HUES64 (cell line): ENCODE data around the gene RNF17.

Experiments
- H3K27ac ChIP-seq: 2 replicates; pipeline ENCODE4 v1.7.0; 2013; ENCODE audit warnings: low read depth, low read length, inconsistent platforms
- H3K27me3 ChIP-seq: 2 replicates; pipeline ENCODE4 v1.6.1; 2013; ENCODE audit warnings: mild to moderate bottlenecking, low read length; ENCODE audit not compliant: insufficient read depth
- H3K36me3 ChIP-seq: 2 replicates; pipeline ENCODE4 v1.6.1; 2013; ENCODE audit warnings: mild to moderate bottlenecking, low read length; ENCODE audit not compliant: insufficient read depth
- H3K4me1 ChIP-seq: 2 replicates; pipeline ENCODE4 v1.6.1; 2013; ENCODE audit warnings: mild to moderate bottlenecking, low read length, moderate library complexity; ENCODE audit not compliant: insufficient read depth
- H3K4me3 ChIP-seq: 2 replicates; pipeline ENCODE4 v1.5.1; 2013; ENCODE audit warnings: mild to moderate bottlenecking, low read length, moderate library complexity
- H3K9ac ChIP-seq: 2 replicates; pipeline ENCODE4 v1.6.1; 2013; ENCODE audit warnings: mild to moderate bottlenecking, low read depth, low read length
- H3K9me3 ChIP-seq: 2 replicates; pipeline ENCODE4 v1.6.1; 2013; ENCODE audit warnings: low read depth, low read length; ENCODE audit not compliant: insufficient read depth
- WGBS: fragments of 150-250, 120-280 bp; methylation state at CpG from one replicate; pipeline ENCODE4 v1.1.7; 2013; ENCODE audit warnings: missing lambda C conversion rate; 5-methylcytosine and 5-hydroxymethylcytosine counted together

Gene RNF17

DNA sequence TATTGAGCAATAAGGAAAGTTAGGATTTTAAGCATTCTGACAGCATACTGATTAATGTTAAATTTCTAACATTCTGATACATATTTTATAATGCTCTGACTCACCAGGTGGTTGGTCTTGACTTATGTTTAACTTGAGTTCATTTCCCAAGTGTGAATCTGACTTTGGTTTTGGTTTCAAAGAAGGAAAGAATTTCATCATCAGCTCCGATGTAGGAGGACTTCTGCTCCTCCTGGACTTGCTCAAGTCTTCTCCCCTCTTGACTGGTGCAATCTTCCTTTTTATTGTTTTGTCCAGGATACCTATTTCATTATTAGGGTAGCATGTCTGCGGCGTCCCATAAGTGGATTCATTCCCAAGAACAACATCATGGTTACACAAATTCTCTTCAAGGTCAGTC, 141.3 kb downstream of the RNF17 start:
- 97% methylated on average over 3 of the region's 3 CpGs for WGBS
- Histone ChIP-seq H3K36me3 (peaks cover 95% of the 10 kb centered on the region), H3K27ac (no peak overlapping the region), H3K27me3 (no peaks in the 10 kb centered on the region), H3K4me3 (no peak overlapping the region), H3K9me3 (no peaks in the 10 kb centered on the region), H3K9ac (no peak overlapping the region), H3K4me1 (no peaks in the 10 kb centered on the region)

DNA sequence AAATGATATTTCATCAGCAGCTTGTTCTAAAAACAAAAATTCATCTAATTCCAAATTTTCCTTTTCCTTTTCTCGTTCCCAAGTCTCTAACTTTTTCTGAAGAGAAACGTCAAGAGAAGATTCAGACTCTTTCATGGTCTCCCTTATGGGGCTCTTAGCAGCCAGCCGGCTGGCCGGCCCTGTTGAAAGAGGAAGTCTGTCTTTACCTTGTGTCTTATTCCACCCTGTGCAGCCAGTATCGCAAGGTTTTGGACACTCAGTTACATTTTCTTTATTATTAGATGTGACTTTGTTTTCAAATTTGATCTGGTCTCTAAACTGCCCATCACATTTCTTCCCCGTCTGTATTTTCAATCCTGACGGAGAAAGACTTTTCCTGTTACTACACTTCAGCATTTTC, 142.3 kb downstream of the RNF17 start:
- WGBS = 97% methylated on average over 6 of the region's 7 CpGs
- Histone ChIP-seq H3K9me3 (no peaks in the 10 kb centered on the region), H3K9ac (no peak overlapping the region), H3K4me3 (no peak overlapping the region), H3K4me1 (no peaks in the 10 kb centered on the region), H3K36me3 (peaks cover 95% of the 10 kb centered on the region), H3K27me3 (no peaks in the 10 kb centered on the region), H3K27ac (no peak overlapping the region)

DNA sequence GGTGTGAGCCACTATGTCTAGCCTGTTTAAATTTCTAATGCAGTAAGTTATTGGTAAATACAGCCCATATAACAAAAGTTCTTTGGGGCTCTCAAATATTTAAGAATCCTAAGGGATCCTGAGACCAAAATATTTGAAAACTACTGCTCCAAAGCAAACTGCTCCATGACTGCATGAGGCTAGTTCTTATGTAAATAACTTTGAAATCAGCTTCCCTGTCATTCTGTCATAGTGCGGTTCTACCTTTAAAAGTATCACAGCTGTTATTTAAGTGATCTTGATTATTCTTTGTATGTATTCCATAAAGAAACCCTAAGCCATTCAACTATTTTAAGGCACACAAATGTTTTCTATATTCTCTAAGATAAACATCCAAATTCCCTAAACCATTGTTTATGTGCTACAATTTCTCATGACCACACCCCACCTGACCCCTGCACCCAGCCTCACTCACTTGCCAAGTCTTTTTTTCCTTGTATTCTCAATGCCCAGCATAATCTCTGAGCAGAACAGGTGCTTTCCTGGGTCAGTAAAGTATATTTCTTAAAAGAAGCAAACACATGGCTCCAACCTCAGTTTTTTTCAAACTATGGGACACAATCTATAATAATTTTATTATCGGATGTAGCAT, 146.6 kb downstream of the RNF17 start:
- WGBS = 100% methylated on average over 1 of the region's 2 CpGs
- Histone ChIP-seq H3K36me3 (peaks cover 71% of the 10 kb centered on the region), H3K4me3 (no peak overlapping the region), H3K9me3 (no peaks in the 10 kb centered on the region), H3K9ac (no peak overlapping the region), H3K27me3 (no peaks in the 10 kb centered on the region), H3K4me1 (no peaks in the 10 kb centered on the region), H3K27ac (no peak overlapping the region)

DNA sequence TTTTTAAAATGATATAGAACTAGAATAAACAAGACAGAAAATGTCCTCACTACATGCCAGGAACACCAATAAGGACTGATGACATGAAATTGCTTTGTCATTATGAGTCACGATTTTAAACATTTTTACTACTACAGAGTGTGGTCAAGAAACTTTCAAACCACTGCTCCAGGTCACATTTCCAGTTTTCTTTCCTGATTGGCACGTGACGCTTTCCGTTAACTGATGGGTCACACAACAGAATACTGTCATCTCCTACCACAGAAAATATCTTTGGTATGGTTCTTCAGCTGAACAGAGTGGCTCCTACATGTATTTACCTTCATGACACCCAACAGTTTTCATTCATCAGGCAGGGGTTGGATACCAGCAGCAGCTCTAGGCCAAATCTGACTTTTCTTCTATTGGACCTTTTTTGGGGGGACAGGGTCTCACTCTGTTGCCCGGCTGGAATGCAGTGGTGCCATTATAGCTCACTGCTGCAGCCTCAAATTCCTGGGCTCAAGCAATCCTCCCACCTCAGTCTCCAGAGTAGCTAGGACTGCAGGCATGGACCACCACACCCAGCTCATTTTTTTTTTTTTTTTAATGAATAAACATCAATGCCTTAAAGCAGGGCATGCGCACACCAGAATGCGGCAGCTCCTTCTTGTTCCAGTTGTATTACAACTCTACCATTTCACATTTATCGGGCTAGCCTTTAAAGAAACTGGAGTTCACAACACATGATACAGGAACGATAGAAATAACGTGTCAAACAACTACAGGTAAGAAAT, 147.4 kb downstream of the RNF17 start:
- H3K9me3 ChIP-seq = no peaks in the 10 kb centered on the region
- H3K9ac ChIP-seq = no peak overlapping the region
- 96% methylated on average over 10 of the region's 10 CpGs for WGBS
- H3K36me3 ChIP-seq = peaks cover 64% of the 10 kb centered on the region
- no peaks in the 10 kb centered on the region for H3K27me3 ChIP-seq
- no peaks in the 10 kb centered on the region for H3K4me1 ChIP-seq
- H3K27ac ChIP-seq = no peak overlapping the region
- H3K4me3 ChIP-seq = no peak overlapping the region

DNA sequence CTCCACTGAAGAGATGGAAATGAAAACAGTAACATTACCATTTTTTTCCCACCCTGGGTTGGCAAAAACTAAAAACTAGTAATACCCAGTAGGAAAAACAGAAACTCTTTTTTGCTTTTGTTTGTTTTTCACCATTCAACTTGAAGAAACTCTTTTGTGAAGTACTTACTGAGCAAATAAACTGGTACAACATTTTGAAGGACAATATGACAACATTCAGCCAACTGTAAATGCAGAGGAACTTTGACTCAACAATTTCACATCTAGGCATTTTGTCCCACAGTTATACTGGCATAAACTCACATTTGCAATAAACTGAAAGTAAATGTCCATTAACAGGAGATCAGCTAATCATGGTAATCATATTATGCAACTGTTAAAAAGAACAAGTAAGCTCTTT, 152.5 kb downstream of the RNF17 start:
- Histone ChIP-seq H3K27ac (no peak overlapping the region), H3K27me3 (no peaks in the 10 kb centered on the region)

DNA sequence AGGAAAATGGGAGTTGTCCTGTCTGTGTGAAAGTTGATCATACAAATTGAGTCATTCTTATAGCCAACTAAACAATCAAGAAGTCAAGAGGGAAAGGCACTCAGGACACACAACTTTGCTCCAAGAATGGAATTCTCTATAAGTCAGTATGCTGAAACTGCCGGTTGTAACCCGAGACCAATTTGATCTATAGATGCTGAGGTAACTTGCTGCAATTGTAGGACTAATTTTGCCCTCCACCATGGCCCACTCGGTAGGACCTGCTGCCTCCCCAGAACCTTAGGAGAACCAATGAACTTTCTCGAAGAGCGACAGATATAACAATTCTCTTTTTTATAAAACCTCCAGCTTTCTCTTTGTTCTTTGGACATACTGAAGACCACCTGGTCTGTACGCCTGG, 157.0 kb downstream of the RNF17 start:
- H3K4me1 ChIP-seq = peaks cover 11% of the 10 kb centered on the region
- H3K27me3 ChIP-seq = no peaks in the 10 kb centered on the region
- no peak overlapping the region for H3K27ac ChIP-seq
- H3K9ac ChIP-seq = 0 out of 2 replicates have a peak overlapping the region, but pooled peaks have one; percentile 88
- 81% methylated on average over 6 of the region's 6 CpGs for WGBS
- no peaks in the 10 kb centered on the region for H3K9me3 ChIP-seq
- H3K4me3 ChIP-seq = peak overlapping the region; percentile 93
- H3K36me3 ChIP-seq = no peaks in the 10 kb centered on the region

More for the DNA sequence above, 152.5 kb downstream of the RNF17 start:
- H3K9ac ChIP-seq = no peak overlapping the region
- H3K4me3 ChIP-seq = no peak overlapping the region
- H3K36me3 ChIP-seq = peaks cover 16% of the 10 kb centered on the region
- no peaks in the 10 kb centered on the region for H3K9me3 ChIP-seq
- H3K4me1 ChIP-seq = peaks cover 8% of the 10 kb centered on the region

DNA sequence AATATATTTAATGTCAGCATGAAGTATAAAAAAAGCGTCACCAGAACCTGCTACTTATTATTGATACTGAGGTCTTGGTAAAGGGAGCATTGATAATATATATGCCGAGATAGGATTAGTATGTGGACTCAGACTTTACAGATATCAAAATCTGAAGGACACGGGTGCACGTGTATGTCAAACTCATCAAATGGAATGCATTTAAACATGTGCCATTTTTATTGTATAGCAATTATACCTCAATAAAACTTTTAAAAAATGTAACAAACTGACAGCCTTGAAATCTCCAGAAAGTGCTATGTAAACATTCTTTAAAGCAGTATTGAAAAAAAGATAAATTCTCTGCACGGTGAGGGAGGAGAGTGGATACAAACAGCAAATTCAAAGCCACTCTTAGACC, 157.9 kb downstream of the RNF17 start:
- Histone ChIP-seq H3K9ac (peak overlapping the region; percentile 88), H3K4me3 (peak overlapping the region; percentile 93)
- WGBS = 30% methylated on average over 5 of the region's 5 CpGs

DNA sequence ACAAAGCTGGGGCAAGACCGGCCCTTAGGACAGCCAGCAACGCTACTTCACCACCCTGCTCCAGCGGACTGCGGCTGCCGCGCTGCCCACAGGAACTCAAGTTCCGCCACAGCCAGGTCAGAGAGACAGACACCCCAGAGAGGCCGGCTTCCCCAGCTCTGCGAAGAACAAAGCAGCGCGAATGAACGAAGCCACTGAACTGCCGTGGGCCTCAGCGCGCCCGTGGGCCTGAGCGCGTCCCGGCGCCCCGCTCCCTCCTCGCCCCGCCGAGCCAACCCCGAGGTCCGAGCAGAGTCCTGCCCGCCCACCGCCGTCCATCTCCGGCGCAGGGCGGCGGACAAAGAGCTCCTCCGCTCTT, 158.4 kb downstream of the RNF17 start:
- H3K4me1 ChIP-seq = peaks cover 11% of the 10 kb centered on the region
- H3K9ac ChIP-seq = peak overlapping the region; percentile 88
- no peaks in the 10 kb centered on the region for H3K9me3 ChIP-seq
- WGBS = under 1% methylated on average over 34 of the region's 34 CpGs
- no peaks in the 10 kb centered on the region for H3K27me3 ChIP-seq
- peak overlapping the region; percentile 93 for H3K4me3 ChIP-seq
- H3K36me3 ChIP-seq = no peaks in the 10 kb centered on the region
- peak overlapping the region; percentile 93 for H3K27ac ChIP-seq

More for the DNA sequence above, 157.9 kb downstream of the RNF17 start:
- Histone ChIP-seq H3K27me3 (no peaks in the 10 kb centered on the region), H3K36me3 (no peaks in the 10 kb centered on the region), H3K27ac (peak overlapping the region; percentile 93; the same call in 1 of the 2 replicates), H3K9me3 (no peaks in the 10 kb centered on the region), H3K4me1 (peaks cover 11% of the 10 kb centered on the region)

DNA sequence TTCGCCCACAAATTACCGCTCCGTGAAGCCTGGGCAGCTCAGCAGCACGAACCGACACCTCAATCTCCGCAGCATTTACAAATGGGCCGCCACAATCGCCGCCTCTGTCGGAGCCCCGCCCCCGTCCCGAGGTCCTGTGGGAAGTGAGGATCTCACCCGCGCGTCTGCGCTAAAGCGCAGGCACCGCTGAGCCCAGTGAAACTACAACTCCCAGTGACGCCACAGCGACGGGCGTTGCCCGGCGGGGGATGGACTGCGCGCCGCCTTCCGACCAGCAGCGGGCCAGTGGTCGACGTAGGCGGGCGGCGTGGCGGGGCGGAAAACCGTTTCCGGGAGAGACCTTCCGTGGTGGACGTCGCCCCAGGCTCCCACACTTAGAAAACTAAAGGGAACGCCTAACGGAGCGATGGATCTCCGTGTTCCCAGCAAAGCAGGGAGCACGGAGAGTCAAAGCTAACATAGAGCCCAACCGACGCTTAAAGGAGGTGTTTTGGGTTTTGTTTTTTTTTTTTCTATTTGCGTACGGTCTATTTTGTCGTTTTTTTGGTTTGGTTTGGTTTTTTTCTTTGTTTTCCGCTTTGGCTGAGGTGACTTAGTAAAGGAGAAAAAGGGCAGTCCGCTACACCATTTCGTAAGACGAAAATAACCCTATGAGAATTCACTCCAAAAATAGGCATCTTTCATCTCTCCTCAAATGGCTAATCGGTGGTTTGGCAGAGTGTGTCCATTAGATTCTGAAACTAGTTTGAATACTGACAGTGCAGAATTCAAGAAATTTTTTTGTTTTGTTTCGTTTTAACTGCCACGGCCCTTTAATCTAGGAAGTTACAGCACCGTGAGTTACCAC, 159.0 kb downstream of the RNF17 start:
- Histone ChIP-seq H3K9ac (peak overlapping the region; percentile 88), H3K27me3 (no peaks in the 10 kb centered on the region), H3K9me3 (no peaks in the 10 kb centered on the region), H3K4me3 (peak overlapping the region; percentile 93), H3K27ac (peak overlapping the region; percentile 93), H3K36me3 (no peaks in the 10 kb centered on the region), H3K4me1 (peaks cover 11% of the 10 kb centered on the region)
- WGBS = 4% methylated on average over 58 of the region's 60 CpGs

DNA sequence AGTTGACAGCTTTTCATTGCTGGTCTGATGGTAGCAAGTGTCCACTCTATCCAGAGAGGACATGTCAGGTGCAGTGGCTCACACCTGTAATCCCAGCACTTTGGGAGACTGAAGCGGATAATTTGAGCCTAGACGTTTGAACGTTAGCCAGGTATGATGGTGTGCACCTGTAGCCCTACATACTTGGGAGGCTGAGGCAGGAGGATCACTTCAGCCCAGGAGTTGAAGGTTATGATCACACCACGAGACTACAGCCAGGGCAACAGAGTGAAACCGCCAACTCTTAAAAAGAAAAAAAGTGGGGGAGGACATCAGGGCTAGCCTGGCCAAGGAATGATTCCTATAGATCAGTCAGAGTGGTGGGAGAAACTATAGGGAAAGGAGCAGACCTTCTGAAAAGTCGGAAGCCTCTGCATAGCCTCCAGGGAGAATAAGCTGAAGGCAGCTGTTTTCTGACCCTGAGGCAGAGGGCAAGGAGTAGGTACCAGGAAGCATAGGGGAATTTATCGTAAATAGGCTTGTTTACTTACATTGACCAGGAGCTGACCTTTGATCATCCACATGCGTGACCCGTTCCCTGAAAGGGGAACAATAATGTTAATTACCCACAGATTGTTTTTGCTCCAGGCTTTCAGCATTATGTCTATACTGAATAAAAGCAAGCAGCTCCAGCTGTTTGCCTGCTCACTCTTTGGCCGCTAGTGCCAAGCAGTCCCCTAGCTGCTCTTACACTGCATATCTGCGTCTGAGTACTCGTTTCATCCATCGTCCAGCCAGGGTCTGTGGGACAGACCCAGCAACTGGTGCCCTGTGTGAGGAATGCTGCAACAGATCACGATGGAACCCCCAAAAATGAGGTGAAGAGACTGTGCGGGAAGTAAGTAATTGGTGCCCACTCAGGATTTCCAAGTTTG, 161.6 kb downstream of the RNF17 start:
- Histone ChIP-seq H3K9me3 (no peaks in the 10 kb centered on the region), H3K27me3 (no peaks in the 10 kb centered on the region), H3K27ac (no peak overlapping the region), H3K36me3 (no peaks in the 10 kb centered on the region), H3K4me3 (no peak overlapping the region), H3K9ac (no peak overlapping the region), H3K4me1 (peaks cover 13% of the 10 kb centered on the region)
- 85% methylated on average over 15 of the region's 15 CpGs for WGBS
